Activated CD8-positive, alpha-beta memory T cell treated with anti-CD3 and anti-CD28 coated beads, Interleukin-2, amount 10 ng/mL, durations not matched to agents 7 days and 5 days (primary cell): ENCODE results near the gene CORO2A. TPM values are rescaled to one million over a fixed set of nuclear protein-coding genes. Genes with fewer than 3 reads are reported as not detected.

Experiments
- ATAC-seq: fragments of 150-1000 bp; cut with Tn5 transposase; one replicate; pipeline ENCODE4 v1.10.0; 2021; ENCODE audit warnings: moderate library complexity
- CTCF ChIA-PET: fragments of 350-600 bp; sonication (Branson Sonifier 250); formaldehyde crosslinking; loops from one replicate; lab custom pipeline; 2021; ENCODE audit warnings: antibody characterized with exemption; lab: Charles Lee
- DNase-seq: peaks from one replicate; pipeline ENCODE4 v3.0.0-alpha.2; 2020
- H3K27ac Mint-ChIP-seq: one replicate; pipeline ENCODE4 v1.8.0; 2021; ENCODE audit warnings: mild to moderate bottlenecking, mixed read lengths
- H3K27me3 Mint-ChIP-seq: one replicate; pipeline ENCODE4 v1.8.0; 2021; ENCODE audit warnings: mixed read lengths
- H3K36me3 Mint-ChIP-seq: one replicate; pipeline ENCODE4 v1.8.0; 2021; ENCODE audit warnings: mild to moderate bottlenecking, mixed read lengths
- H3K4me1 Mint-ChIP-seq: one replicate; pipeline ENCODE4 v1.8.0; 2021; ENCODE audit warnings: mixed read lengths
- H3K4me3 Mint-ChIP-seq: one replicate; pipeline ENCODE4 v1.8.0; 2021; ENCODE audit warnings: mild to moderate bottlenecking, moderate library complexity, mixed read lengths
- H3K9me3 Mint-ChIP-seq: one replicate; pipeline ENCODE4 v1.8.0; 2022; ENCODE audit warnings: low read depth, mixed read lengths
- total RNA-seq, 2 experiments: library from RNA; stranded (reverse); gene quantifications; one replicate each; pipeline ENCODE4 v1.2.3, GENCODE V29; 2021

The CORO2A gene
- total RNA-seq, 2 experiments from 2014 or later: 6.2 to 11.5 TPM

- DNase-seq: no peak
- no peaks in the 10 kb centered on the region for H3K27me3 Mint-ChIP-seq
- no peak overlapping the region for H3K4me3 Mint-ChIP-seq
- no peak overlapping the region for H3K27ac Mint-ChIP-seq
- H3K36me3 Mint-ChIP-seq: no peaks in the 10 kb centered on the region
- no peak for ATAC-seq
- H3K9me3 Mint-ChIP-seq: no peaks in the 10 kb centered on the region
- CTCF ChIA-PET: interaction anchor here (1.1 kb wide), 1 partner anchor 80 kb away, joined by 3 read pairs; the partner anchor contains the start of gene TRIM14
- H3K4me1 Mint-ChIP-seq: peaks cover 8% of the 10 kb centered on the region
Measured at GRCh38 chr9:98199388-98200033, 7.1 kb upstream of the CORO2A start.

DNA sequence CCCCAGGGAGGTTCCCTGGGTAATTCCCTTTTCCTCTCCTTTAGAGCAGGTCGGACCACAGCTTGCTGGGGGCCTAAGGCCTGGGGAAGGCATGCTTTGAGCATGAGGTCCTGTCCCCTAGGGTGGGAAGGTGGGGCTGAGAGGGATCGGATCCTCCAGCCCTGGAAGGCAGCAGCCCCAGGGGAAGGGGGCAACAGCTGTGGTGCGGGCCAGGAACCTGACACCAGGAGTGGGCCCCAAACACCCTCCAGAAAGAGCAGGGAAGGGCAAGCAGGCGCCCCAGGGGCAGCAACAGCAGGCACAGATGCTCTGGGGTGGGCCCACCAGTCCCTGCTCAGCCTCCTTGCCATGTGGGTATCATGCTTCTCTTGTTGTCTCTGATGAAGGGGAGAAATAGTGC is 3.2 kb upstream of the CORO2A start:
- H3K36me3 Mint-ChIP-seq: no peaks in the 10 kb centered on the region
- H3K27me3 Mint-ChIP-seq: no peaks in the 10 kb centered on the region
- no peak overlapping the region for H3K4me3 Mint-ChIP-seq
- ATAC-seq (no peak), DNase-seq (no peak)
- no peak overlapping the region for H3K27ac Mint-ChIP-seq
- H3K9me3 Mint-ChIP-seq: no peaks in the 10 kb centered on the region
- CTCF ChIA-PET: interaction anchor here (0.9 to 5.8 kb wide), 2 partner anchors 10 to 76 kb away, joined by 4 to 42 read pairs; partner anchors contain the start of gene TRIM14
- peaks cover 8% of the 10 kb centered on the region for H3K4me1 Mint-ChIP-seq

DNA sequence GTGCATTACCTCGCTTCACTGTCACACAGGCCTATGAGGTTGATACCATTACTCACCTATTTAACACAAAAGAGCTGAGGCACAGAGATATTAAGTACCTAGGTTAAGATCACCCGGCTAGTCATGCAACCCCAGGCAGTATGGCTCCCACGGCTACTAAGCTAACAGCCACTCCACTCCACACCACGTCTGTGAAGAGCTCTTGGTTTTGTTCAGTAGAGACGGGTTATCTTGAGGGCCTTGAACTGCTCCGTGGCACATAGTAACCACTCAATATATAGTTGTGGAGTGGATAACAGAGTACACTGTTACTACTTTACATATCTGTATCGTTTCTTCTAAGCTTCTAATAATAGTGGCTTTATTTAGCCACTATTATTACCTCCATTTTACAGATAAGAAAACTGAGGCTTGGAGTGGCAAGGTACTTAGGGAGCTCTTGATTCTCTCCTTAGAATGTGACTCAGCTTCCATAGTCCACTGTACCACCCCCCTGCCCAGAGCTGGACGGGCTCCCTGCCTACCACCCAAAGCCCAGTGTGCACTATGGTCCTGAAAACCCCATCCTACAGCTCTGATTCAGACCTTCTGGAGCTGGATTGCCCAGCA is 1.0 kb upstream of the CORO2A start:
- CTCF ChIA-PET: interaction anchor here (0.8 to 5.8 kb wide), 8 partner anchors 9 to 74 kb away, joined by 3 to 42 read pairs (median 4); partner anchors contain the start of genes TBC1D2 and TRIM14
- ATAC-seq: no peak
- H3K4me3 Mint-ChIP-seq: peak overlapping the region; percentile 79
- no peaks in the 10 kb centered on the region for H3K36me3 Mint-ChIP-seq
- H3K9me3 Mint-ChIP-seq: no peaks in the 10 kb centered on the region
- peak overlapping the region; percentile 71 for H3K27ac Mint-ChIP-seq
- peaks cover 11% of the 10 kb centered on the region for H3K4me1 Mint-ChIP-seq
- no peaks in the 10 kb centered on the region for H3K27me3 Mint-ChIP-seq
- no peak for DNase-seq

DNA sequence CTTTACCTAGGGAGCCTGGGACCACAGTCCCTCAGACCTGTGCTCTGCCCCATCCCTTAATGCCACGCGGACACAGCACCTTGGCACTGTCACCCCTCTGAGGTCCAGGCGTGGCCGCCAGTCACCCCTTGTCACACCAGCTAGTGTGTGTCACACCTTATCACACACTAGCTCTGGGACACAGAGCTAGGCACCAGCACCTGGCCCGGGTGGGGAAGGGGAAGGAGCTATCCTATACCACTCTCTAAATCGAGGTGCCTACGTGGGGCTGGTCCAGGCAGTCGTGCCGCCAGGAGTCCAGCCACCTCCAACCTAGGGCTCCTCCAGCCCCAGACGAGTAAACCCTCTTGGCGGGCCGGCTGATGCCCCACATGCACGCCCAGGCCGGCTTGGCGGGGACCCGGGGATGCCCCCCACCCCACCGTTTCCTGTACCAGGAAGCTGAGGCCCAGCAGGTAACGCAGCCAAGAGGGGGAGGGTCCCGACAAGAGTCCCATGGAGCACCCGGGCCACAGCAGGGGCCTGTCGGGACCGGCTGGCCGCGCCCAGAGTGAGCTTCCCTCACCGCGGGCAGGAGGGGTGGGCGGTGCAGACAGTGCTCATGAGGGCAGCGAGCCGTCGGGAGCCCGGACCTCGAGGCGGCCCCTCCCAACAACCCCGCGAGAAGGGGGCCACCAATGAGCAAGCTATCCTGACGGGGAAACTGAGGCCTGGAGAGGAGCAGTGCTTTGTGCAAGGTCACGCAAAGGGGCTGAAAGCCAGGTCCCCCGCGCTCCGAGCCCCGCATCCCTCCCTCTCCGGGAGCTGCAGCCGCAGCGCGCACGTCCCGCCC is 550 bp downstream of the CORO2A start:
- H3K36me3 Mint-ChIP-seq: no peaks in the 10 kb centered on the region
- ATAC-seq (peak; percentile 38), DNase-seq (peak; percentile 53)
- peak overlapping the region; percentile 28 for H3K27ac Mint-ChIP-seq
- no peaks in the 10 kb centered on the region for H3K27me3 Mint-ChIP-seq
- peak overlapping the region; percentile 67 for H3K4me3 Mint-ChIP-seq
- CTCF ChIA-PET: interaction anchor here (0.7 to 5.8 kb wide), 8 partner anchors 11 to 789 kb away, joined by 3 to 42 read pairs (median 4); partner anchors contain the start of genes TBC1D2 and TRIM14
- H3K9me3 Mint-ChIP-seq: no peaks in the 10 kb centered on the region
- peaks cover 11% of the 10 kb centered on the region for H3K4me1 Mint-ChIP-seq

DNA sequence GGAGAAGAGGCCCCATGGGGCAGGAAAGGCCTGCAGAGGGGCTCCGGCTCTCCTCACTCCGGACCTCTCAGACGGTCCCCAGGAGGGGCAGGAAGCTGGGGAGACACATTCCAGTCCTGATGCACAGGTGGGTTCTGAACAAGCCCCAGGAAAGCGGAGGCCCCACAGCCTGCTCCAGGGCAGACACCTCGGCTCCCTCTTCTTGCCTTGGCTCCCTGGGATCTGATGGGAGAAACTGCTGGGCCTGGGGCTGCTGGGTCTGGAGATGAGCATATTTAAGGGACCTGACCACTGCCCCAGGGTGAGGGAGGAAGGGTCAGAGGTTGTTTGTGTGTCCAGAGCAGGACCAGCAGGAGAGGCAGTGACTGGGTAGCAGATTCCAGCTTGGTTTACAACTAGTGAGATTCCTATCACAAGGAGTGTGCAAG is 1.2 kb downstream of the CORO2A start:
- H3K4me1 Mint-ChIP-seq: peaks cover 11% of the 10 kb centered on the region
- DNase-seq (no peak), ATAC-seq (no peak)
- H3K27ac Mint-ChIP-seq: no peak overlapping the region
- peak overlapping the region; percentile 67 for H3K4me3 Mint-ChIP-seq
- H3K9me3 Mint-ChIP-seq: no peaks in the 10 kb centered on the region
- no peaks in the 10 kb centered on the region for H3K27me3 Mint-ChIP-seq
- CTCF ChIA-PET: interaction anchor here (0.7 to 5.8 kb wide), 4 partner anchors 10 to 788 kb away, joined by 3 to 42 read pairs (median 4); partner anchors contain the start of gene TRIM14
- no peaks in the 10 kb centered on the region for H3K36me3 Mint-ChIP-seq

GRCh38 chr9:98190757-98191105 is 1.7 kb downstream of the CORO2A start:
- Mint-ChIP-seq H3K27me3 (no peaks in the 10 kb centered on the region), H3K4me1 (peaks cover 11% of the 10 kb centered on the region), H3K36me3 (no peaks in the 10 kb centered on the region), H3K4me3 (no peak overlapping the region), H3K27ac (no peak overlapping the region), H3K9me3 (no peaks in the 10 kb centered on the region)
- ATAC-seq: no peak
- no peak for DNase-seq
- CTCF ChIA-PET: interaction anchor here (1.2 to 5.8 kb wide), 2 partner anchors 10 to 71 kb away, joined by 3 to 42 read pairs; partner anchors contain the start of gene TRIM14

- Mint-ChIP-seq H3K9me3 (no peaks in the 10 kb centered on the region), H3K27ac (no peak overlapping the region), H3K27me3 (no peaks in the 10 kb centered on the region), H3K36me3 (no peaks in the 10 kb centered on the region), H3K4me1 (peaks cover 11% of the 10 kb centered on the region), H3K4me3 (no peak overlapping the region)
- ATAC-seq (no peak), DNase-seq (no peak)
- CTCF ChIA-PET: interaction anchor here (0.8 to 1.5 kb wide), 3 partner anchors 15 to 265 kb away, joined by 3 read pairs; no protein-coding TSS in a partner anchor
Measured at GRCh38 chr9:98189412-98189811, 3.0 kb downstream of the CORO2A start.

GRCh38 chr9:98187926-98188325 is 4.5 kb downstream of the CORO2A start:
- H3K27me3 Mint-ChIP-seq: no peaks in the 10 kb centered on the region
- ATAC-seq: no peak
- peaks cover 6% of the 10 kb centered on the region for H3K4me1 Mint-ChIP-seq
- no peaks in the 10 kb centered on the region for H3K9me3 Mint-ChIP-seq
- H3K27ac Mint-ChIP-seq: no peak overlapping the region
- H3K4me3 Mint-ChIP-seq: no peak overlapping the region
- no peak for DNase-seq
- CTCF ChIA-PET: interaction anchor here (0.8 to 1.6 kb wide), 2 partner anchors 70 to 76 kb away, joined by 3 to 4 read pairs; no protein-coding TSS in a partner anchor
- no peaks in the 10 kb centered on the region for H3K36me3 Mint-ChIP-seq

- Mint-ChIP-seq H3K9me3 (no peaks in the 10 kb centered on the region), H3K27me3 (no peaks in the 10 kb centered on the region), H3K4me3 (no peak overlapping the region), H3K27ac (no peak overlapping the region), H3K36me3 (no peaks in the 10 kb centered on the region), H3K4me1 (peaks cover 6% of the 10 kb centered on the region)
- no peak for ATAC-seq
- DNase-seq: no peak
- CTCF ChIA-PET: no interaction called here
Measured at GRCh38 chr9:98186236-98186635, 6.2 kb downstream of the CORO2A start.

GRCh38 chr9:98185611-98186171 is 6.7 kb downstream of the CORO2A start:
- CTCF ChIA-PET: interaction anchor here (1.1 to 1.3 kb wide), 2 partner anchors 16 to 20 kb away, joined by 3 to 4 read pairs; no protein-coding TSS in a partner anchor
- no peak overlapping the region for H3K4me3 Mint-ChIP-seq
- DNase-seq: no peak
- no peaks in the 10 kb centered on the region for H3K36me3 Mint-ChIP-seq
- ATAC-seq: peak; percentile 12
- H3K4me1 Mint-ChIP-seq: peaks cover 5% of the 10 kb centered on the region
- no peaks in the 10 kb centered on the region for H3K9me3 Mint-ChIP-seq
- H3K27me3 Mint-ChIP-seq: no peaks in the 10 kb centered on the region
- H3K27ac Mint-ChIP-seq: no peak overlapping the region

GRCh38 chr9:98185021-98185567 is 7.3 kb downstream of the CORO2A start:
- Mint-ChIP-seq H3K9me3 (no peaks in the 10 kb centered on the region), H3K4me1 (peaks cover 5% of the 10 kb centered on the region), H3K36me3 (no peaks in the 10 kb centered on the region), H3K27me3 (no peaks in the 10 kb centered on the region), H3K27ac (no peak overlapping the region), H3K4me3 (no peak overlapping the region)
- CTCF ChIA-PET: interaction anchor here (1.1 to 1.3 kb wide), 2 partner anchors 15 to 20 kb away, joined by 3 to 4 read pairs; no protein-coding TSS in a partner anchor
- DNase-seq (no peak), ATAC-seq (no peak)

DNA sequence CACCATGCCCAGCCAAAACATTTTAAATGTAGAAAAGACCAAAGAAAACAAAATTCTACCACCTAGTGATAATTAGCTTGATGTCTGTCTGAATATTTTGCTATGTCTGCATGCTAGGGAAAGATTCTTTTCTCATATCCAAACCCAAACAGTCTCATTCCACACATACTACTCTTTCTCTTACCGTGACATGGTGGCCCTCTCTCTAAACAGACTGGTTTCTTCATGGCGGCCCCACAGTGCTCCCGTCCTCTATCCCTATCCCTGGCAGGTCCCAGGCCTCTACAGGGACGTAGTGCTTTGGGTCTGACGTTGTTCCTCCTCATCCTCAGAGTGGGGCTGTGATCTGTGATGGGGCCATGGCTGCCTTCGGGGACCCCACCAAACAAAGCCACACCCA is 8.1 kb downstream of the CORO2A start:
- DNase-seq: no peak
- Mint-ChIP-seq H3K27ac (no peak overlapping the region), H3K4me1 (peaks cover 10% of the 10 kb centered on the region), H3K4me3 (no peak overlapping the region), H3K9me3 (no peaks in the 10 kb centered on the region), H3K27me3 (no peaks in the 10 kb centered on the region), H3K36me3 (no peaks in the 10 kb centered on the region)
- no peak for ATAC-seq
- CTCF ChIA-PET: interaction anchor here (1.1 to 1.3 kb wide), 2 partner anchors 14 to 21 kb away, joined by 3 to 4 read pairs; no protein-coding TSS in a partner anchor
